Activated CD4-positive, alpha-beta T cell treated with anti-CD3 and anti-CD28 coated beads, Interleukin-2, amount 50 U/mL, for 4 hours (primary cell): ENCODE data around the gene FAM180B.

Experiments used
- DNase-seq, 2 experiments: peaks; one replicate each; pipeline ENCODE4 v3.0.0-alpha.2; 2020

FAM180B gene

DNA sequence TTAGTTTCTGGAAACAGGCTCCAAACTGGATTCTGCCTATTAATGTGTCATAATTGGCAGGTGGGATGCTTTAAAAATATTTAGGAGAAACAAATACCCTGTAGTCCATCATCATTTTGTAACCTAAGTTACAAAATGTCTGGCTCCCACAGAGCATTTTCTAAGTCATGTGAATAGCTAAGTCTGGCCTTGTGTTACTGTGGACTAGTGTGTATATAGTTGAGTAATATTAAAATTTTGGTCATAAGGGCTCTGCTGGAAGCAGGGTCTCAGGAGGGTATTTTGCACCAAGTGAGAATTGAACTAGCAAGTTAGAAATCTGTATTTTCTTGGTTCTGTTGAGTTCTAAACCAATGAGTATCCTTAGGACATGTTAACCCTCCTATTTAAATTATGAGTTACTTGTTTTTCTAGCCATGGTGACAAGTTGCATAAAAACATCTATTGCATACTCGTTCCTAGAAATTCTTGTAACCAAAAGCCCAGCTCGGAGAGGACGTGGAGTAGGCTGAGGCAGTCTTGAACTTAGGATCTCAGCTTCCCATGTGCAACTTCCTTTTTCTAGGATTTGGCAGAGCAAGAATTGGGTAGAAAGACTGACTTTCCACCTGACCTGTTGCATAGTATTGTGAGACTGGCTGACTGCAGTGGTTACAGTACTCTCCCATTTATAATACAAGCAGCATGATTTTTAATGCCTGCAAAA lies 15.7 kb upstream of the FAM180B start:
- DNase-seq = no peak

DNA sequence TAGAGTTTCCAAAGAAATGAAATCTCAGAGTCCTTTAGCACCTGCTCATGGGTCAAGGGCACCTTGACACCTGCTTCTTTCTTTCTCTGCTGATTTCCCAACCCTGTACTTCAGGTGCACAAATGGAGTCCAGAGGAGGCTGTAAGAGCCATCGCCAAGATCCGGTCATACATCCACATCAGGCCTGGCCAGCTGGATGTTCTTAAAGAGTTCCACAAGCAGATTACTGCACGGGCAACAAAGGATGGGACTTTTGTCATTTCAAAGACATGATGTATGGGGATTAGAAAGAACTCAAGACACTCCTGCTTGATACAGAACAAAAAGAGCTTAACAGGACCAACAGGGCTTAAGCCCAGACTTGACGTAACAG lies 15.1 kb upstream of the FAM180B start:
- DNase-seq = no peak

DNA sequence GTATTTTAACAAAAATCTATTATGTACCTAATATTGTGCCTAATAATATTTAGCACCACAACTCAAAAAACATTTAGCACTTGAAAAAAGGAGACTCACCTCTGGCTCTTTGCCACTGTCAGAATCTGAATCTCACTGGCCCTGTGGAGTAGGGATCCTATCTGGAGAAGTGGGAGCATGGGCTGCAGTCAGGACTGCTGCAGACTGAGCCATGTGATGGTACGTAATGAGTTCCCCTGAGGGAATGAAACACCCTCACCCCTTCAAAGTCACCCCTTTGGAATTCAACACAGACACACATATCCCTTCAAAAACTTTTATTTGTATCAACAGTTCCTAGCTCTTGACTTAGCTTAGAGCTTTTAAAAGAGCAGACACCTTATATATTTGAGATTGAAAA lies 14.6 kb upstream of the FAM180B start:
- DNase-seq = no peak

DNA sequence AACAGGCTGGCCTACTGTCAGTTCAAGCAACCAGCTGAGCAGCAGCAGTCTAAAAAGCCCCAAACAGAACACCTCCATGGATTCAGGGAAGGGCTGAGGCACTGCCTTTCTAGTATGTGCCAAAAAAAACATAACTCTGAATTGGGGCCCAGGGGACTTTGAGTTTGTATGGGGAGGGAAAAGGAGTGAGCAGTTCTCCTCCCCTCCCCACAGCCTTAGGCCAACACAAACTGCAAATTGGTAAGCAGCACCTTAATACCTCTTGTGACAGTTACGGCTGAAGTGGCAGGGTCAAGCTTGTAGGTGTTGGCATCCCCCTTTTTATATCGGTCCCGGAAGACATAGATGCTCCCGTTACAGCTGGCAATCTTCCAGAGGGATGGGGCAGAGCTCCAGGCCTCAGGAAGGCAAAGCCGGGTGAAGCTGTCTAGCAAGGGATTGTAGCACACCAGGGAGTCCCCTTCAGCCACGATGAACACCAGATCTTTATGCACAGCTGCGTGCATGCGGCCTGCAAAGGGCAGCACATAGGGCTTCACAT lies 13.7 kb upstream of the FAM180B start:
- DNase-seq = no peak

GRCh38 chr11:47573321-47573720 lies 13.2 kb upstream of the FAM180B start:
- DNase-seq = no peak

GRCh38 chr11:47577460-47578041 lies 8.9 kb upstream of the FAM180B start:
- DNase-seq = no peak

DNA sequence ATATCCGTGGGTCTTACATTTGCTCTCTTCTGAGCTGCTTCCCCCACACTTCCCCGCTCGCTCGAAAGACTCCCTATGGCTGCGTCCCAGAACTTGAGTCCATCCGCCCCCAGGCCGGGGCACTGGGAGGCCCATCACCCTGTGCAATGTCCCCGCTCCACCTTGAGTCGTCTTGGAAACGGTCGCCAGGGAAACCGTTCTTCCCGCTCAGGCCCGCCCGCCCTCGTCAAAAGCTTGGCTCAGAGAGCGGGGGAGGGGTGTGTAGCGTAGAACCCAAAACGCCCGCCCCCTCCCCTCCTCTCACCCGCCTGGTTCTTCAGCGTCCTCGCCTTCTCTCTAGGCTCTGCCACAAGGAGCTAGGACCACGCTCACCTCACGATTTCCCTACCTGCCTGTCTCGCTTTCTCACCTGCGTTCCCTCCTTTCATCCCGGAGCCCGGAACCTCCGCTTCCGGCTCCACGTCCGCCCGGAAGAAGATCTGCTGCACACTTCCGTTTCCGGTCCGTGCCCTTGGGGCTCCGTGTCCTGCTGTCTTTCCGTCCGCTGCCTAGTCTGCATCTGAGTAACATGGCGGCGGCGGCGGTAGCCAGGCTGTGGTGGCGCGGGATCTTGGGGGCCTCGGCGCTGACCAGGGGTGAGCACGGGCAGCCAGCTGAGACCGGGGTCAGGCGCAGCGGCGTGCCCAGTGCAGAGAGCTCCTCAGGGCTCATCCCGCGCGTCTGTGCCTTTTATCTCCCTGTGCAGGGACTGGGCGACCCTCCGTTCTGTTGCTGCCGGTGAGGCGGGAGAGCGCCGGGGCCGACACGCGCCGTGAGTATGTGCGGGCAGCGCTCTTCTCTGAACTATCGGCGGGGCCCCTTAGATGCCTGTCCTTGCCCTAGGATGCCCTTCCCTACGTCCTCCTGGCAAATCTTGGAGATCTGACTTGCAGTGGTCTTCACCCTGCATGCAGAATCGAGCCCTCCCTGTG lies 7.7 kb upstream of the FAM180B start, which contains the start of the genes KBTBD4 and NDUFS3:
Gene KBTBD4 (minus strand): TSS at position 447 of the 971 bp plus-strand sequence. CDS start 19 bp downstream, at position 428.
Gene NDUFS3 (plus strand): TSS at position 551 of the 971 bp plus-strand sequence. CDS start 18 bp downstream, at position 569.
- peak; percentile 81 for DNase-seq

DNA sequence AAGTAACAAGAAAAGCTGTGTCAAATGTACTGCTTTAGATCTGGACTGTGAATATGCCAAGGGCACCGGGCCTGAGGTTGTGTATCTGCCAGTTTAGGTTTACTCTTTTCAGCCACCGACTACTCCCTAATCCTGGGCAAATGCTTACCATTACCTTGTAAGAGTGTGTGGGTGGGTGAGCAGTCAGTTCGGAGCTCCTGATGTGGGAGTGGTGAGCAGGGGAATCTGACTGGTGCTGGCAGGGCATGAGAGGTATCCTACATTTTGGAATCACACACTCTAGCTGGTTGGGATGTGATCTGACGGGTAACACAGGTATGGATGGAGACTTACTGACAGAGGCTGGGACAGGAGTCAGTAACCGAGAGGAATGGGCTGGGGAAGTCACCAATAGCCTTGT lies 2.6 kb upstream of the FAM180B start:
- no peak for DNase-seq

DNA sequence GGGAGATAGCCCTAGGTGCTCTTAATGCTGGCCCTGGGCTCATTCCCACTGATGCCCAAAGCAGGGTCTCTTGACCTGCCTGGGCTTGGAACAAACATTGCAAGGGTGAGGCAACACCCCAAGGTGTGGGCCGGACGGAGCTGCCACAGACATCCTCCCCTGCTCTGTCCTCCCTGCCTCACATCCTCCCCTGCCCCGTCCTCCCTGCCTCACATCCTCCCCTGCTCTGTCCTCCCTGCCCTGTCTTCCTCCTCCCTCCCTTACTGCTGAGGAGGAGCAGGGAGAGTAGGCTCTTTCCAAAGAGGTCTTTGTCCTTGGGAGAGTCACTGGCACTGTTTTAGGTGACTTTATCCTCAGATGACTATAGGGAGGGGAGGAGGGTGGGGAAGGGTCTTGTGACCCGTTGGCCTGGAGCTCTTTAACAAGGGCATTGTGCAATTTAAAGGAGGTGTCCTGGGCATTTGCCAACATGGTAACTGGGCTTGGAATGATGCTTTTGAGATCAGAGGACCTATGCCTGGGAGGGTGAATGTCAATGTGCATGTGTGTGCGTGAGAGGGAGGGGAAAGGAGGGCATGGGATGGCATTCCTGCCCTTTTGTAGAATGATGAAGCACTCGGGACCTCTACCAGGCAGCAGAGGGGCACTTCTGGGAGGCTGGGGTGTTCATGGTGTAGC lies 700 bp downstream of the FAM180B start:
- DNase-seq = no peak

DNA sequence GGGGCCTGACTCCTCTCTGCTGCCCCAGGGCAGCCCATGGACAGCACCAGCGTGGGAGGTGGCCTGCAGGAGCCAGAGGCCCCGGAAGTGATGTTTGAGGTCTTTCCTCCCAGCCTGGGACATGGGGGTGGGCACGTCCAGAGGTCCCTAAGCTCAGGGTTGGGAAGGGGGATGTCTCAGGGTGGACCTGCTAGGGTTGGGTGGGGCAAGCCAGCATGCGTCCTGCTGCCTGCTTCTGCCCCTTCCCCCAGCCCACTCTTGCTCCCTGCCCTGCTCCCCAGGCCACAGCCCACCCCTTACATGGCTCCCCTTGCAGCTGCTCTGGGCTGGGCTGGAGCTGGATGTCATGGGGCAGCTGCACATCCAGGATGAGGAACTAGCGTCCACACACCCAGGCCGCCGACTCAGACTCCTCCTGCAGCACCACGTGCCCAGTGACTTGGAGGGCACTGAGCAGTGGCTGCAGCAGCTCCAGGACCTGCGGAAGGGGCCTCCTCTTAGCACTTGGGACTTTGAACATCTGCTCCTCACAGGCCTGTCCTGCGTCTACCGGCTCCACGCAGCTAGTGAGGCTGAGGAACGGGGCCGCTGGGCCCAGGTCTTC lies 1.3 kb downstream of the FAM180B start:
- no peak for DNase-seq

DNA sequence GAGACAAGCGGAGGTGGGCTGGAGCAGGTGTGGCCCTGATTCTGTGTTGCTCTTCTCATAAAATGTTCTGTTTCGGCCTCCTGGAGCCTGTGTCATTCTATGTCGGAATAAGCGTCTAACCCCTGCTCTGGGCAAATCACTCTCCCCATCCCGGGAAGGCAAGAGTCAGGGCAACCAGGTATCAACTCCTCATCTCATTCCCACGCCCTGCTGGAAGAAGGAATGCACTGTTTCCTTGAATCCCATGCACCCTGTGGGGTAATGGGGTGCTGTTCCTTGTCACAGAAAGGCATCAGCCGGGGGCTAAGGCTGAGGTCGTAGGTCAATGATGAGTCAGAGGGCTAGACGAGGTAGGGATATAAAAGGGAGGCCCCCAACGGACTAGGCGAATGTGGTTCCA lies 2.6 kb downstream of the FAM180B start:
- DNase-seq = no peak

DNA sequence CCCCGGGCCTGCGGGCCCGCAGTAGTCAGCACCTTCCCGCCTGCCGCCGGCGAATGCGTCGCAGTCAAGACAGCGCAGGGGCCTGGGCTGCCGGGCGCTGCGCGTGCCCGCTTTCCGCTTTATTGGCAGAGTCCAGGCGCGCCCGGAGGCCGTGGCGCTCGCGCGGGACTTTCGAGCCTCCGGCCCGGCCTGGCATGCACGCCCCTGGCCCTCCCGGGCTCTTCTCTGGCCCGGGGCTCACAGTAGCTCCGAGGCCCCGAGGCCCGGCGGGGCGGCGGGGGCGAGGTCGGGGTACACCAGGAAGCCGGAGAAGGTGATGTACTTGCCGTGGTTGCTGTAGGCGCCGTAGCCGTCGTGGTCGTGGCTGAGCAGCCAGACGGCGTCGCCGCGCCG lies 3.1 kb downstream of the FAM180B start:
- no peak for DNase-seq

DNA sequence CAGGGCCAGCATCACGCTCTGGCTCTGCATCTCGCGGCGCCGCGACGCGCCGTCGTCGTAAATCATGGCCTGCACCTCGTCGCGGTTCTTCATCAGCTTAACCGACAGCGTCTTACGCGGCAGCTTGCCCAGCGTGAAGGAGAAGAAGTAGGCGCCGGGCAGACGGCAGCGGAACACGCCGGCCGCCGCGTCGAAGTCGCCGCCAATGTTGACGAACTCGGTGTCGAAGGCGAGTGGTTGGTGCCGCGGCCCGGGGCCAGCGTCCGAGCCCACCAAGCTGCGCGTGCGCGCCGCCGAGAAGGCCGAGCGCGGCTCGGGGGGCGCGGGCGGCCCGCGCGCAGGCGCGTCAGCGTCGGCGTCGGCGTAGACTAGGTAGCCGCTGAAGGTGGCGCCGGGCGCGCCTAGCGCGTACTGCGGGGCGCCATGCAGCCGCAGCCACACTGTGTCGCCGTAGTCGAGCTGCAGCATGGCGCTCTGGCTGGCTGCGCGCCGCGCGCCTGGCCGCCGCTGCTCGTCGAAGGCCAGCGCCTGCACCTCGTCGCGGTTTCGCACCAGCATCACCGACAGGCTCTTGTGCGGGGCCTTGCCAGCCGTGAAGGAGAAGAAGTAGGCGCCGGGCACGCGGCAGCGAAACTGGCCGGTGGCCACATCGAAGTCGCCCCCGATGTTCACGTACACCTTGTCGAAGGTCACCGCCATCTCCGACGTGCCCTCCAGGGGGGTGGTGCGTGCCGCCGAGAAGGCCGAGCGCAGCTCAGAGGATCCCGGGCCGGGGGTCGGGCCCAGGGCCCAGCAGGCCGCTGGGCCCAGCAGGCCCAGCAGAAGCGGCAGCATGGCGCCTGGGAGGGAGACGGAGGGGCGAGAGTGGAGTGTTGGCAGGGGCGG lies 3.7 kb downstream of the FAM180B start:
- DNase-seq = no peak

- DNase-seq = no peak
Measured at GRCh38 chr11:47591764-47592163, 5.3 kb downstream of the FAM180B start.

- no peak for DNase-seq
Measured at GRCh38 chr11:47592251-47592650, 5.8 kb downstream of the FAM180B start.

DNA sequence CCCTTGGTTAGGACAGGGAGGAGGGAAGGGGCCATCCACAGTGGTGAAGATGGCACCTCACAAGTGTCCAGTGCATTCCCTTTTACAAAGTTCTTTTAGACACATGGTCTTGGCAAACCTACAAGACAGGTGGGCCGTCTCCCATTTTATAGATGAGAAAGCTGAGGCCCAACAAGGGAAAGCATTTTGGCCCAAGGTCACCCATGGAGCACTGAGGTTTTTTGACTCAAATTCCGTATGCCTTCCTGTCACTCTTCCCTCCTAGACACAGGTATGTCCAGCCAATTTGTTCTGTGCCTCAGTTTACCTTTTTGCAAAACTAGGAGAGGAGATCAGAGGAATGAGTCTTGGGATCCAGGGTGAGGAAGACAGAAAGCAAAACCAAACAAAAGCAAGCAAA lies 6.5 kb downstream of the FAM180B start:
- DNase-seq = no peak

DNA sequence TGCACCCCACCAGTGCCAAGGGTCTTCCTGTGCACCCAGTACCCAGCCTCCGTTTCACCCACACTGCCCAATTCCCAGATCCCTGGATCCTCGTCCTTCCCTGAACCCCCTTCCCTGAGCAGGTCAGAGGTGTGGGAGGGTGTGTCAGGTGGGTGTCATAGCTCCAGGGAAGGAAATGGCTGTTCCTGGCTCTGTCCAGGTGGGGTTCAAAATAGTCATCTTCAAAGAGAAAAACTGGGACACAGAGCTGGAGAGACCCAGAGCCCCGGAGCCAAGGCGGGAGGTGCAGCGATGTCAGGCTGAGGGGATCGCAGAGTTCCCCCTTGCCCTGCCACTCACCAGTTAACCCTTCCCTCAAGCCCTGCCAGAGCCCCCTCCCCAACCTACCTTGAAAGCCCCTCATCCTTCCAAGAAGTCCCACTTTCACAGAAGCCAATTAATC lies 7.0 kb downstream of the FAM180B start:
- no peak for DNase-seq

DNA sequence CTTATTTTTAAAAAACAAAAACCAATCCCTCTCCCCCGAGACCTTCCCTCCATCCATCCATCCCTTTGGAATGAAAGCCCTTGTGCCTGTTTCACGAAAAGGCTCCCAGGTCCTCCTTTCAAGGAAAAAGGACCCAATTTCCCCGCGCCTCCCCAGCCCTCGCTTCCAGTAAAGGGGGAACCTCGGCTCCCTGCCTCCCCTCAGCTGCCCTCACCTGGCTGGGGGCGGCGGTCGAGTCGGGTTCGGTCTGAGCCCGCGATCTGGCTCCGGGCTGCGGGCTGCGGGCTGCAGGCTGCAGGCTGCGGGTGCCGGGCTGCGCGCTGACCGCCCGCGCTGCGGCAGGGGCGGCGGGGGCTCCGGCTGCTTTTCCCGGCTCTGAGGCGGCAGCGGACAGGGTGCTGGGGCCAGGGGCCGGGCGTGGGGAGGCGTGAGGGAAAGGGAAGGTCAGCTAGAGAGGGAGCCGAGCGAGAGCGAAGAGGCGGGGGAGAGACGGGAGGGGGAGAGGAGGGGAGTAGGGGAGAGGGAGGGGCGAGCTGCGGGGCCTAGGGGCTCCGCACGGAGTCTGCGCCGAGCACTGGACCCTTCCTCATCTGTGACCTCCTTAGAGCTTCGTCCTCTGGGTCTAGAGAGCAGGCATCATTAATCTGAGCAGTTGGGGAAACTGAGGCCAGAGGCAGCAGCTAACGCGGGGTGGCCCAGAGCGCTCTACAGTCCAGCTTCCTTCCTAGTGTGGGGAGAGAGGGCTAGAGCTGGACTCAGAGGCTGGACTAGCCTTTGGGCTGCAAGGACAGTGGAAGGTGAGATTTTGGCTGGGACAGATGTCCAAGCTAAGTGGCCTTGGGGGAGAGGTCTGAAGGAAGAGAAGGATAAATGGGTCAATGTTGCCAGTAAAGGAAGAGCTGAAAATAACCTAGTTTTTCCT lies 7.7 kb downstream of the FAM180B start, which contains the start of gene C1QTNF4:
Gene C1QTNF4 (minus strand): TSS at position 478 of the 922 bp plus-strand sequence. CDS start 3,601 bp downstream, outside the sequence.
- no peak for DNase-seq

DNA sequence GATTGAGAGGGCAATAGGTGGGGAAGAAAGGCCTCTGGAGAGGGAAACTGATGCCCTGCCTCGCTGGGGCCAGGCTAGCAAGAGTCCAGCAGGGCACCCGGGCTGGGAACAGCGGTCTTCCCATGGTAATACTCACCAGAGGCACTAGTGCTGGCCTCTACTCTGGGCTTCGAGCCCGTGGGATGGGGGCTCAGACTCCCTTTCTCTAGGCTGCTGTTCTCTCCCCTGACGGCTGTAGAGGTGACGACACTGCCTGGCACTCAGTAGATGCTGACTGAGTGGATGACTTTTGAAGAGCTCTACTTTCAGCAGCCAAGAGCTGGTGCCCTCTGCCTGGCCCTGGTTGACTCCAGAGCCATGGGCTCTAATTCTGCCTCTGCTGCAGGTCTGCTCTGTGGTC lies 8.6 kb downstream of the FAM180B start:
- no peak for DNase-seq

DNA sequence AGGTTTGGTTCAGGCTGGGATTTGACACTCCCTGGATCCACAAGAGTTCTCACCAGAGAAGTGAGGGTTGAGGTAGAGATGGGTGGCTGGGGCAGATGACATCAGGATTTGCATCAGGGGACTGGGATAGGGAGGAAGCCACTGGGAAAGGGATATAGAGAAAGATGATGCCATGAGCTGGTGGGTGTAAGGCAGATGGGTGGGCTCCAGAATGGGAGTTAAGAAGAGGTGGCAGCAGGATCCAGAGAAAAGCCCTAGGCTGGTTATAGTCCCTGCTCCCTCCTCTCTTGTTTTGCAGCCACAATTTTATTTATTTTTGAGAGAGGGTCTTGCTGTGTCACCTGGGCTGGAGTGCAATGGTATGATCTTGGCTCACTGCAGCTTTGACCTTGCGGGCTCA lies 9.5 kb downstream of the FAM180B start:
- DNase-seq = no peak
